ENCODE results near the gene BATF.

Gene BATF

GRCh38 chr14:75572104-75572503 lies 49.8 kb downstream of the BATF start:
- H3K36me3 Mint-ChIP-seq (ENCODE audit: low read depth), result peaks cover 1% of the 10 kb centered on the region
- H3K27me3 Mint-ChIP-seq, result no peaks in the 10 kb centered on the region
- no peaks in the 10 kb centered on the region for H3K9me3 Mint-ChIP-seq
- H3K4me1 Mint-ChIP-seq, result peaks cover 47% of the 10 kb centered on the region
- ATAC-seq (no peak), DNase-seq (no peak)
- H3K4me3 Mint-ChIP-seq, result no peak overlapping the region
- H3K27ac Mint-ChIP-seq, result no peak overlapping the region

DNA sequence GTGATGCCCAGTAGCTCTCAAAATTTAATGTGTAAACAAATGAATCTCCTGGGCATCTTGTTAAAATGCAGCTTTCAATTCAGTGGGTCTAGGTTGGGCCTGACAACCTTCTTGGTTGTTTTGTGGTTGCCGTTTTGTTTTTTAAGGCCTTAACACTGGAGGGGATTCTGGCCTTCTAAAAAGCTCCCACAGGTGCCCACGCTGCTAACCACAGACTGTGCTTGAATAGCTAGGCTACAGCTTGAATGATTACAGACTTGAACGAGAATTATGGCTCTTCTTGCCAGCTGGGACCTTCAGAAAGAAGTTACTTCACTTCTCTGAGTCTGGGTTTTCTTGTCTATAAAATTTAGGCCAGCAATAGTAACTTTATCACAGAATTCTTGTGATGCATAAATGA lies 54.8 kb downstream of the BATF start:
- peaks cover 5% of the 10 kb centered on the region for H3K27me3 Mint-ChIP-seq
- DNase-seq (no peak), ATAC-seq (no peak)
- no peaks in the 10 kb centered on the region for H3K36me3 Mint-ChIP-seq (ENCODE audit: low read depth)
- peaks cover 30% of the 10 kb centered on the region for H3K4me1 Mint-ChIP-seq
- H3K9me3 Mint-ChIP-seq, result no peaks in the 10 kb centered on the region
- H3K27ac Mint-ChIP-seq, result no peak overlapping the region
- H3K4me3 Mint-ChIP-seq, result no peak overlapping the region

DNA sequence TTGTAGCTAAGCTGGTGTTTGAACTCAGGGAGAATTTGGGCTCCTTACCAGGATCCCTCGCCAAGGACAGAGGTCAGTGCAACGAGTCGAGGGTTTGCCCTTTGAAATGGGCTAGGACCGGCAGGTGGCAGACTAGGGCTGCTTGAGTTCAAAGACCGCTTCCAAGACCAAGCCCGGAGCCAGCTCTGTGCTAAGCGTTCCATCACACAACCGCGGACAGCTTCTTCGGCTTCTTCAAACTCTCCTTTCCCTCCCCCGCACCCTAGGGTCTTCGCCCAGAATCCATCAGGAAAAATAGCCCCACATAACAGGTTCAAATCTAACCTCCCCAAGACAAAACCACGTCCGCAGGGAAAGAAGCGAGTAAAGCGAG lies 55.4 kb downstream of the BATF start:
- H3K27ac Mint-ChIP-seq, result peak overlapping the region; percentile 82
- H3K36me3 Mint-ChIP-seq (ENCODE audit: low read depth), result no peaks in the 10 kb centered on the region
- H3K27me3 Mint-ChIP-seq, result peaks cover 5% of the 10 kb centered on the region
- peak overlapping the region; percentile 82 for H3K4me3 Mint-ChIP-seq
- H3K4me1 Mint-ChIP-seq, result peaks cover 30% of the 10 kb centered on the region
- peak; percentile 79 for DNase-seq
- ATAC-seq, result peak; percentile 94
- H3K9me3 Mint-ChIP-seq, result no peaks in the 10 kb centered on the region

DNA sequence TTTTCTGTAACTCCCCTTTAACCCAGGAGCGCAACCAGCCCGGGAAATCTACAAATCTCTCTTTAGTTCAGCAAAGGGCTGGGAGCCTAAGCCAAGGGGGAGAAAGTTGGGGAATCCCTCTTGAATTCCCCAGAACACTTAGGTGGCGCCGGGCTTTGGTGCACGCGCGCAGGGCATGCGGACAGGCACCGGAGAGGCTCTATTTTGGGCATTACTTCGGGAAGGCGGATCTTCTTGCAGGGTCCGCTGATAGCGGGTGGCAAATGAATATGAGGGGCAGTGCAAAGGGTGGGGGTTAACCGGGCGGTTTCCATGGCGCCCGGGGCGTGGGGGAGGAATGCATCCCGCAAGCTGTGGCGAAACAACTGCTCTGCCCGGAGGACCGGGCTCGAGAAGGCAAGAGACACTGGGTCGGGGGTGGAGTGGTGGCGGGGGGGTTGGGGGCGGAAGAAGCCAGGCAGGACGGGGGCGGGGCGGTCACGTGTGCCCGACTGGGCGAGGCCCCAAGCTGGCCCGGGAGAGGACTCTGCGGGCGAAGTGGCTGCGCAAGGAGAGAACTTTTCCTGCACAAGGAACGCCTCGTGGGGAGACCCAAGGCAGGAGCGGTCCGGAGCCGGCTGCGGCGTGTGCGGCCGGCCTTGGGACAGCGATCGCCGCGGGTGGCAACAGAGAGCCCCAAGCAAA lies 56.0 kb downstream of the BATF start, which contains the start of gene FLVCR2:
TSS of gene FLVCR2 (plus strand) at position 519 of the 684 bp plus-strand sequence. CDS start 353 bp downstream, outside the sequence.
- peak within 1 kb of the TSS; percentile 82 for H3K4me3 Mint-ChIP-seq

GRCh38 chr14:75578786-75579337 lies 56.6 kb downstream of the BATF start:
- H3K9me3 Mint-ChIP-seq, result no peaks in the 10 kb centered on the region
- DNase-seq (no peak), ATAC-seq (no peak)
- H3K36me3 Mint-ChIP-seq (ENCODE audit: low read depth), result no peaks in the 10 kb centered on the region
- H3K27ac Mint-ChIP-seq, result no peak overlapping the region
- peak overlapping the region; percentile 82 for H3K4me3 Mint-ChIP-seq
- H3K27me3 Mint-ChIP-seq, result peaks cover 5% of the 10 kb centered on the region
- peaks cover 30% of the 10 kb centered on the region for H3K4me1 Mint-ChIP-seq

More for the DNA sequence above, 56.0 kb downstream of the BATF start, which contains the start of gene FLVCR2:
- ATAC-seq, result peak; percentile 70
- no peaks in the 10 kb centered on the region for H3K9me3 Mint-ChIP-seq
- peaks cover 5% of the 10 kb centered on the region for H3K27me3 Mint-ChIP-seq
- H3K36me3 Mint-ChIP-seq (ENCODE audit: low read depth), result no peaks in the 10 kb centered on the region
- peaks cover 30% of the 10 kb centered on the region for H3K4me1 Mint-ChIP-seq
- peak; percentile 56 for DNase-seq
- peak within 1 kb of the TSS; percentile 82 for H3K27ac Mint-ChIP-seq

- H3K27ac Mint-ChIP-seq, result no peak overlapping the region
- no peaks in the 10 kb centered on the region for H3K9me3 Mint-ChIP-seq
- peaks cover 30% of the 10 kb centered on the region for H3K4me1 Mint-ChIP-seq
- peak overlapping the region; percentile 82 for H3K4me3 Mint-ChIP-seq
- no peak for ATAC-seq
- no peak for DNase-seq
- H3K36me3 Mint-ChIP-seq (ENCODE audit: low read depth), result no peaks in the 10 kb centered on the region
- H3K27me3 Mint-ChIP-seq, result peaks cover 5% of the 10 kb centered on the region
Measured at GRCh38 chr14:75579338-75579864, 57.1 kb downstream of the BATF start.

DNA sequence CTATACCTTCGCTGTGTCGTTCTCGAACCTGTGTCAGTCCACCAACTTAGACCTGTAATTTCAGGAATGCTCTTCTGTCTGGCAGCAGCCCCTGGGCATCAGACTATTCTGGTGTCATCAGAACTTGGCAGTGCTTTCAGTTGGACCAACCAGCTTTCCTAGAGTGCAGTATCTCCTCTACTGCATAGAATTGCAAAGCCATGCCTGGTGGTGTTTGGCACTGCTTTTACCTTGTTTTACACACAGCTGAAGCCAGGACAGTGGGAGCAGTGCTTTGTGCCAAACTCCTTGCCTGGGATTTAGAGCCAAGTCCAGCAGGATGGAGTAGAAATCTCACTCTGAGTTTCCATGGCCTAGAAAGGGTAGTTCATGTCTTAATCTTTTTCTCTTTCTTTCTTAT lies 57.6 kb downstream of the BATF start:
- H3K27ac Mint-ChIP-seq, result no peak overlapping the region
- peaks cover 30% of the 10 kb centered on the region for H3K4me1 Mint-ChIP-seq
- DNase-seq (no peak), ATAC-seq (no peak)
- H3K4me3 Mint-ChIP-seq, result peak overlapping the region; percentile 82
- H3K27me3 Mint-ChIP-seq, result peaks cover 5% of the 10 kb centered on the region
- no peaks in the 10 kb centered on the region for H3K36me3 Mint-ChIP-seq (ENCODE audit: low read depth)
- no peaks in the 10 kb centered on the region for H3K9me3 Mint-ChIP-seq

GRCh38 chr14:75587388-75587787 lies 65.1 kb downstream of the BATF start:
- DNase-seq, result no peak
- no peaks in the 10 kb centered on the region for H3K36me3 Mint-ChIP-seq (ENCODE audit: low read depth)
- no peaks in the 10 kb centered on the region for H3K27me3 Mint-ChIP-seq
- H3K4me3 Mint-ChIP-seq, result no peak overlapping the region
- H3K27ac Mint-ChIP-seq, result no peak overlapping the region
- no peaks in the 10 kb centered on the region for H3K9me3 Mint-ChIP-seq
- no peaks in the 10 kb centered on the region for H3K4me1 Mint-ChIP-seq
- no peak for ATAC-seq

DNA sequence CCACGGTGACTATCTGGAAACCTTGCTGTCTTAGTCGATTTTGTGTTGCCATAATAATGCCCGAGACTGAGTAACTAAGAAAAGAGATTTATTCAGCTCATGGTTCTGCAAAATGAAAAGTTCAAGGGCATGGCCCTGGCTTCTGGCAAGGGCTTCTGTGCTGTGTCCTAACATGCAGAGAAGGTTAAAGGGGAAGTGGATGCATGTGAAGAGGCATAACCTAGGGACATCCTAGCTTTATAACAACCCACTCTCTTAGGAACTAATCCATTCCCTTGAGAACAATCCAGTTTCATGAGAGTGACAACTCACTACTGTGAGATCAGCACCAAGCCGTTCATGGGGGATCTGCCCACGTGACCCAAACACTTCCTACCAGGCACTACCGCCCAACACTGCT lies 67.7 kb downstream of the BATF start:
- DNase-seq, result no peak
- H3K4me3 Mint-ChIP-seq, result no peak overlapping the region
- no peak overlapping the region for H3K27ac Mint-ChIP-seq
- H3K36me3 Mint-ChIP-seq (ENCODE audit: low read depth), result no peaks in the 10 kb centered on the region
- H3K9me3 Mint-ChIP-seq, result peaks cover 4% of the 10 kb centered on the region
- H3K27me3 Mint-ChIP-seq, result no peaks in the 10 kb centered on the region
- ATAC-seq, result no peak
- no peaks in the 10 kb centered on the region for H3K4me1 Mint-ChIP-seq

- Mint-ChIP-seq H3K27me3 (no peaks in the 10 kb centered on the region), H3K4me1 (no peaks in the 10 kb centered on the region), H3K4me3 (no peak overlapping the region), H3K36me3 (ENCODE audit: low read depth) (no peaks in the 10 kb centered on the region), H3K9me3 (peaks cover 4% of the 10 kb centered on the region), H3K27ac (no peak overlapping the region)
- DNase-seq (no peak), ATAC-seq (no peak)
Measured at GRCh38 chr14:75591331-75591946, 69.2 kb downstream of the BATF start.

- no peaks in the 10 kb centered on the region for H3K4me1 Mint-ChIP-seq
- no peaks in the 10 kb centered on the region for H3K36me3 Mint-ChIP-seq (ENCODE audit: low read depth)
- H3K27ac Mint-ChIP-seq, result no peak overlapping the region
- DNase-seq, result no peak
- no peaks in the 10 kb centered on the region for H3K27me3 Mint-ChIP-seq
- no peak for ATAC-seq
- no peak overlapping the region for H3K4me3 Mint-ChIP-seq
- peaks cover 4% of the 10 kb centered on the region for H3K9me3 Mint-ChIP-seq
Measured at GRCh38 chr14:75591987-75592575, 69.8 kb downstream of the BATF start.

GRCh38 chr14:75595226-75595625 lies 73.0 kb downstream of the BATF start:
- DNase-seq (no peak), ATAC-seq (no peak)
- Mint-ChIP-seq H3K4me3 (no peak overlapping the region), H3K4me1 (no peaks in the 10 kb centered on the region), H3K36me3 (ENCODE audit: low read depth) (no peaks in the 10 kb centered on the region), H3K9me3 (peaks cover 4% of the 10 kb centered on the region), H3K27me3 (no peaks in the 10 kb centered on the region), H3K27ac (no peak overlapping the region)
